Liver (tissue), 9 donors: ENCODE results near the gene FARSB. TPM values are rescaled to one million over a fixed set of nuclear protein-coding genes. Genes with fewer than 3 reads are reported as not detected.

Source experiments
- DNase-seq: peaks from one replicate; pipeline ENCODE4 v3.0.0-alpha.2; 2017; ENCODE audit warnings: low spot score
- H3K27ac ChIP-seq, 2 donors: one replicate each; pipeline ENCODE4 v1.7.0; 2013; ENCODE audit warnings: inconsistent platforms in 2 of 2, low read length in 2 of 2, control low read depth in 1 of 2, low read depth in 1 of 2, mild to moderate bottlenecking in 1 of 2
- H3K27me3 ChIP-seq, 4 donors: one replicate each; pipeline versions ENCODE4 v1.6.1 to v1.7.0; 2013; ENCODE audit warnings: low read length in 3 of 4, inconsistent platforms in 1 of 4, mild to moderate bottlenecking in 1 of 4, moderate library complexity in 1 of 4; ENCODE audit not compliant: control insufficient read depth in 4 of 4, insufficient read depth in 4 of 4
- H3K36me3 ChIP-seq, 4 donors: one replicate each; pipeline versions ENCODE4 v1.6.1 to v1.7.0; 2013; ENCODE audit warnings: low read length in 3 of 4, mild to moderate bottlenecking in 3 of 4, low read depth in 1 of 4, moderate library complexity in 1 of 4; ENCODE audit not compliant: control insufficient read depth in 4 of 4, insufficient read depth in 3 of 4
- H3K4me1 ChIP-seq, 4 donors: one replicate each; pipeline versions ENCODE4 v1.6.1 to v1.7.0; 2013; ENCODE audit warnings: low read length in 3 of 4, mild to moderate bottlenecking in 3 of 4, moderate library complexity in 1 of 4; ENCODE audit not compliant: control insufficient read depth in 4 of 4, insufficient read depth in 4 of 4
- H3K4me3 ChIP-seq, 3 donors: one replicate each; pipeline versions ENCODE4 v1.6.1 to v1.7.0; 2013; ENCODE audit warnings: low read length in 3 of 3, control low read depth in 1 of 3, low read depth in 1 of 3, mild to moderate bottlenecking in 1 of 3
- H3K9ac ChIP-seq, 2 donors: one replicate each; pipeline ENCODE4 v1.7.0; 2013; ENCODE audit warnings: low read length in 2 of 2, mild to moderate bottlenecking in 2 of 2, moderate library complexity in 2 of 2, control low read depth in 1 of 2, low read depth in 1 of 2
- H3K9me3 ChIP-seq, 4 donors: one replicate each; pipeline versions ENCODE4 v1.6.1 to v1.7.0; 2013; ENCODE audit warnings: low read length in 3 of 4; ENCODE audit not compliant: control insufficient read depth in 4 of 4
- FOXA1 ChIP-seq: IDR thresholded peaks from 2 replicates; pipeline ENCODE4 v1.6.1; 2016; ENCODE audit warnings: antibody characterized with exemption
- FOXA2 ChIP-seq: IDR thresholded peaks from 2 replicates; pipeline ENCODE4 v1.6.1; 2016; ENCODE audit warnings: antibody characterized with exemption
- GABPA ChIP-seq, 2 donors: IDR thresholded peaks in 1 of 2; conservative IDR thresholded peaks in 1 of 2; 2 replicates each; pipeline ENCODE4 v1.6.1; 2016; ENCODE audit warnings: antibody characterized with exemption in 2 of 2, mild to moderate bottlenecking in 1 of 2, moderate library complexity in 1 of 2
- HNF4A ChIP-seq, 2 donors: conservative IDR thresholded peaks; 2 replicates each; pipeline ENCODE4 v1.6.1; 2016; ENCODE audit warnings: antibody characterized with exemption in 2 of 2, mild to moderate bottlenecking in 2 of 2
- HNF4G ChIP-seq: IDR thresholded peaks from 2 replicates; pipeline ENCODE4 v1.6.1; 2016; ENCODE audit warnings: antibody characterized with exemption
- NR2F2 ChIP-seq: IDR thresholded peaks from 2 replicates; pipeline ENCODE4 v1.6.1; 2016; ENCODE audit warnings: antibody characterized with exemption
- RAD21 ChIP-seq, 2 donors: IDR thresholded peaks; 2 replicates each; pipeline ENCODE4 v1.6.1; 2016; ENCODE audit warnings: antibody characterized with exemption in 2 of 2, mild to moderate bottlenecking in 2 of 2
- SP1 ChIP-seq: IDR thresholded peaks from 2 replicates; pipeline ENCODE4 v1.6.1; 2018; ENCODE audit warnings: antibody characterized with exemption, mild to moderate bottlenecking
- TAF1 ChIP-seq: conservative IDR thresholded peaks from 2 replicates; pipeline ENCODE4 v1.6.1; 2016; ENCODE audit warnings: antibody characterized with exemption, mild to moderate bottlenecking
- YY1 ChIP-seq: IDR thresholded peaks from 2 replicates; pipeline ENCODE4 v1.6.1; 2016; ENCODE audit warnings: antibody characterized with exemption, mild to moderate bottlenecking
- WGBS: extraction: QIAGEN DNeasy Blood & Tissue Kit; methylation state at CpG from one replicate; pipeline ENCODE4 v1.1.7; 2013; 5-methylcytosine and 5-hydroxymethylcytosine counted together
- polyA plus RNA-seq, 2 donors: library from polyadenylated mRNA; stranded (reverse) in 1 of 2; unstranded in 1 of 2; fragments of 200-250 nt in 1 of 2; fragments of >200 nt in 1 of 2; fragmentation: Nextera tagmentation in 1 of 2; extraction: Ambion mirVana in 1 of 2; gene quantifications; one replicate each; pipeline versions ENCODE4 v1.2.1 to v1.2.3, GENCODE V29; 2013 to 2015
- total RNA-seq, 2 donors: library from RNA; depleted of rRNA; stranded (reverse); fragments of >200 nt; gene quantifications; one replicate each; pipeline ENCODE4 v1.2.3, GENCODE V29; 2014
- TF ChIP-seq, protein P1 (sequence below): IDR thresholded peaks from 2 replicates; pipeline ENCODE4 v1.6.1; 2016; ENCODE audit warnings: antibody characterized with exemption, mild to moderate bottlenecking
- TF ChIP-seq, protein P2 (sequence below): IDR thresholded peaks from 2 replicates; pipeline ENCODE4 v1.6.1; 2016; ENCODE audit warnings: antibody characterized with exemption
- TF ChIP-seq, protein P3 (sequence below): IDR thresholded peaks from 2 replicates; pipeline ENCODE4 v1.6.1; 2016; ENCODE audit warnings: antibody characterized with exemption
- TF ChIP-seq, protein P4 (sequence below): fragments of 150-350 bp; IDR thresholded peaks from 2 replicates; pipeline ENCODE4 v1.5.1; 2017; ENCODE audit warnings: improper control_type of control experiment, low read depth, low read length; ENCODE audit not compliant: missing input control
- donor health status: healthy.
- donor health status: healthy.
- donor health status: healthy.
- donor health status: healthy.
- donor health status: healthy.

Gene FARSB
- total and polyA plus RNA-seq, 4 donors, result 5.5 to 9.7 (median 8.9) TPM

DNA sequence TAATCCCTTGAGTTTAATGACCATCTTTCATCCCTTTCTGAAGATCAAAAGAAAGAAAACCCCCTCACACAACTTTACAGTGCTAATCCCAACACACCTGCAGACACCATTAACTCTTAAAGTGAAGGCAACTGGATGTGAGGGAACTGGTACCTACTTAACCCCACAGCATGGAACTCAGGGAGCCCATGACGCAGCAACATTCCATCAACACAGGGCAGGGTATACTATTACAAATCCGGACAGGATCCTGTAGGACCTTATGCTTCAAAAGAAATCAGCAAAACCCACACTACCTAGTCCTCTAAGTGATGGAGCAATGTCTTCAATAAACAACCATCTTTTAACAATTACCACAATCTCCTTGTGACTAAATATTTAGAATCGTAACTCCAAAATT, 78.6 kb downstream of the FARSB start (continued):
- TF ChIP-seq, protein P1, sequence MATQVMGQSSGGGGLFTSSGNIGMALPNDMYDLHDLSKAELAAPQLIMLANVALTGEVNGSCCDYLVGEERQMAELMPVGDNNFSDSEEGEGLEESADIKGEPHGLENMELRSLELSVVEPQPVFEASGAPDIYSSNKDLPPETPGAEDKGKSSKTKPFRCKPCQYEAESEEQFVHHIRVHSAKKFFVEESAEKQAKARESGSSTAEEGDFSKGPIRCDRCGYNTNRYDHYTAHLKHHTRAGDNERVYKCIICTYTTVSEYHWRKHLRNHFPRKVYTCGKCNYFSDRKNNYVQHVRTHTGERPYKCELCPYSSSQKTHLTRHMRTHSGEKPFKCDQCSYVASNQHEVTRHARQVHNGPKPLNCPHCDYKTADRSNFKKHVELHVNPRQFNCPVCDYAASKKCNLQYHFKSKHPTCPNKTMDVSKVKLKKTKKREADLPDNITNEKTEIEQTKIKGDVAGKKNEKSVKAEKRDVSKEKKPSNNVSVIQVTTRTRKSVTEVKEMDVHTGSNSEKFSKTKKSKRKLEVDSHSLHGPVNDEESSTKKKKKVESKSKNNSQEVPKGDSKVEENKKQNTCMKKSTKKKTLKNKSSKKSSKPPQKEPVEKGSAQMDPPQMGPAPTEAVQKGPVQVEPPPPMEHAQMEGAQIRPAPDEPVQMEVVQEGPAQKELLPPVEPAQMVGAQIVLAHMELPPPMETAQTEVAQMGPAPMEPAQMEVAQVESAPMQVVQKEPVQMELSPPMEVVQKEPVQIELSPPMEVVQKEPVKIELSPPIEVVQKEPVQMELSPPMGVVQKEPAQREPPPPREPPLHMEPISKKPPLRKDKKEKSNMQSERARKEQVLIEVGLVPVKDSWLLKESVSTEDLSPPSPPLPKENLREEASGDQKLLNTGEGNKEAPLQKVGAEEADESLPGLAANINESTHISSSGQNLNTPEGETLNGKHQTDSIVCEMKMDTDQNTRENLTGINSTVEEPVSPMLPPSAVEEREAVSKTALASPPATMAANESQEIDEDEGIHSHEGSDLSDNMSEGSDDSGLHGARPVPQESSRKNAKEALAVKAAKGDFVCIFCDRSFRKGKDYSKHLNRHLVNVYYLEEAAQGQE, result no peak

DNA sequence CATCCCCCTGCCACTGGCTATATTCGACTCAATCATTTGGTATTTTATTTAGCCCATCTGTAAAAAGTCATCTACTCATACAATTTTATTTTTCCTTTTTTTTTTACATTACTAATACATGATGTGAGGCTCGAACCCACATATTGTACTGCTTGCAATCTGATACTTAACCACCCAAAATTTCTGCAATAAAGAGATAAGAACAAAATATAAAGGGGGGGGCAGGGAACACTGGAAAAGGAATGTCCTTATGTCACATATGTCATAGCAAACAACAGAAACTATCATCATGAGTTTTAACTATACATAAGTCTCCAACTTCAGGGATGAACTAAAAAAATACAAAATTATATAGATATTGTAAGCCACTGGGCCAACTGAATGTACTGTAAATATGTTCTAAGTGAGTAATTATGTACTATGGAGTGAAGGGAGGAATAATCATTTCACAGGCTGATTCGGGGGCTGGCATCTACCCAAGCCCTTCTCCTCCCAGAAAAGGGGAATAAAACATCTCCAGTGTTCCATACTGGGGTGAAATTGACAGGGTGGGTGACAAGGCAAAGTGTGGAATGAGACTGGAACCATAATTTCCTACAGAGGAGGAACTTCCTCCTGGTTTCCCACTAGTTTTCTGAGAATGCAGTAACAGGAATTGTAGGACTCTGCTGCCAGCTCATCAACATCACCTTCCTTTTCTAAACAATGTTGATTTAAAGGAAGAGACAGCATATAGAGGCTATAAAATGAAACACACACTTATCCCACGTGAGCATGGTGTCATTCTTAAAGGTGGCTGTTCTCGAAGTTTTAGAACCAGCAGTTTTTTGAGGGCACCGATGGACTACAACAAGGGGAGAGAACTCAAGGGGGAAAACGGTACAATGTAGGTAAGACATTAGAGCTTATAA, 79.5 kb downstream of the FARSB start:
- H3K27ac ChIP-seq, result no peak overlapping the region
- 86% methylated on average over 7 of the region's 7 CpGs for WGBS
- no peak overlapping the region for H3K9ac ChIP-seq
- TF ChIP-seq, protein P2, sequence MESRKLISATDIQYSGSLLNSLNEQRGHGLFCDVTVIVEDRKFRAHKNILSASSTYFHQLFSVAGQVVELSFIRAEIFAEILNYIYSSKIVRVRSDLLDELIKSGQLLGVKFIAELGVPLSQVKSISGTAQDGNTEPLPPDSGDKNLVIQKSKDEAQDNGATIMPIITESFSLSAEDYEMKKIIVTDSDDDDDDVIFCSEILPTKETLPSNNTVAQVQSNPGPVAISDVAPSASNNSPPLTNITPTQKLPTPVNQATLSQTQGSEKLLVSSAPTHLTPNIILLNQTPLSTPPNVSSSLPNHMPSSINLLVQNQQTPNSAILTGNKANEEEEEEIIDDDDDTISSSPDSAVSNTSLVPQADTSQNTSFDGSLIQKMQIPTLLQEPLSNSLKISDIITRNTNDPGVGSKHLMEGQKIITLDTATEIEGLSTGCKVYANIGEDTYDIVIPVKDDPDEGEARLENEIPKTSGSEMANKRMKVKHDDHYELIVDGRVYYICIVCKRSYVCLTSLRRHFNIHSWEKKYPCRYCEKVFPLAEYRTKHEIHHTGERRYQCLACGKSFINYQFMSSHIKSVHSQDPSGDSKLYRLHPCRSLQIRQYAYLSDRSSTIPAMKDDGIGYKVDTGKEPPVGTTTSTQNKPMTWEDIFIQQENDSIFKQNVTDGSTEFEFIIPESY, result no peak
- TF ChIP-seq FOXA2 (no peak), GABPA (IDR thresholded peaks at IDR 0.05 in 1 of 2, conservative IDR thresholded peaks at IDR 0.05 in 1 of 2) (no peak), FOXA1 (no peak), SP1 (no peak), YY1 (no peak), NR2F2 (no peak), HNF4G (no peak), TAF1 (no peak), HNF4A (conservative IDR thresholded peaks at IDR 0.05) (no peak), RAD21 (IDR thresholded peaks at IDR 0.05) (no peak)
- TF ChIP-seq, protein P3, sequence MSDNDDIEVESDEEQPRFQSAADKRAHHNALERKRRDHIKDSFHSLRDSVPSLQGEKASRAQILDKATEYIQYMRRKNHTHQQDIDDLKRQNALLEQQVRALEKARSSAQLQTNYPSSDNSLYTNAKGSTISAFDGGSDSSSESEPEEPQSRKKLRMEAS, result no peak
- TF ChIP-seq, protein P4, sequence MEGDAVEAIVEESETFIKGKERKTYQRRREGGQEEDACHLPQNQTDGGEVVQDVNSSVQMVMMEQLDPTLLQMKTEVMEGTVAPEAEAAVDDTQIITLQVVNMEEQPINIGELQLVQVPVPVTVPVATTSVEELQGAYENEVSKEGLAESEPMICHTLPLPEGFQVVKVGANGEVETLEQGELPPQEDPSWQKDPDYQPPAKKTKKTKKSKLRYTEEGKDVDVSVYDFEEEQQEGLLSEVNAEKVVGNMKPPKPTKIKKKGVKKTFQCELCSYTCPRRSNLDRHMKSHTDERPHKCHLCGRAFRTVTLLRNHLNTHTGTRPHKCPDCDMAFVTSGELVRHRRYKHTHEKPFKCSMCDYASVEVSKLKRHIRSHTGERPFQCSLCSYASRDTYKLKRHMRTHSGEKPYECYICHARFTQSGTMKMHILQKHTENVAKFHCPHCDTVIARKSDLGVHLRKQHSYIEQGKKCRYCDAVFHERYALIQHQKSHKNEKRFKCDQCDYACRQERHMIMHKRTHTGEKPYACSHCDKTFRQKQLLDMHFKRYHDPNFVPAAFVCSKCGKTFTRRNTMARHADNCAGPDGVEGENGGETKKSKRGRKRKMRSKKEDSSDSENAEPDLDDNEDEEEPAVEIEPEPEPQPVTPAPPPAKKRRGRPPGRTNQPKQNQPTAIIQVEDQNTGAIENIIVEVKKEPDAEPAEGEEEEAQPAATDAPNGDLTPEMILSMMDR, result no peak
- TF ChIP-seq, protein P1, result no peak
- no peak for DNase-seq
- peaks cover 0 to 6% (median 1%) of the 10 kb centered on the region in 4 donors for H3K4me1 ChIP-seq
- no peak overlapping the region for H3K4me3 ChIP-seq
- no peaks in the 10 kb centered on the region for H3K27me3 ChIP-seq
- peaks cover 2 to 6% (median 2%) of the 10 kb centered on the region in 4 donors for H3K36me3 ChIP-seq
- H3K9me3 ChIP-seq, result no peaks in the 10 kb centered on the region
